Measurements from ENCODE around the gene TTC9.

Gene TTC9

GRCh38 chr14:70645892-70646291, 4.2 kb downstream of the TTC9 start:
- DNase-seq (ENCODE audit: low read depth in 2 of 2): no peak

- DNase-seq (ENCODE audit: low read depth in 2 of 2): no peak
Measured at GRCh38 chr14:70646705-70647104, 5.0 kb downstream of the TTC9 start.

GRCh38 chr14:70648346-70648745, 6.6 kb downstream of the TTC9 start:
- no peak for DNase-seq (ENCODE audit: low read depth in 2 of 2)

GRCh38 chr14:70649803-70650202, 8.1 kb downstream of the TTC9 start:
- DNase-seq (ENCODE audit: low read depth in 2 of 2): no peak

- DNase-seq (ENCODE audit: low read depth in 2 of 2): no peak
Measured at GRCh38 chr14:70651522-70651921, 9.8 kb downstream of the TTC9 start.

GRCh38 chr14:70652871-70653270, 11.2 kb downstream of the TTC9 start:
- DNase-seq (ENCODE audit: low read depth in 2 of 2): no peak

- DNase-seq (ENCODE audit: low read depth in 2 of 2): no peak
Measured at GRCh38 chr14:70653662-70654061, 11.9 kb downstream of the TTC9 start.

- no peak for DNase-seq (ENCODE audit: low read depth in 2 of 2)
Measured at GRCh38 chr14:70654632-70655031, 12.9 kb downstream of the TTC9 start.

- peak in 1 of 2 experiments; percentile 65 for DNase-seq (ENCODE audit: low read depth in 2 of 2)
Measured at GRCh38 chr14:70655110-70655826, 13.6 kb downstream of the TTC9 start.

- DNase-seq (ENCODE audit: low read depth in 2 of 2): no peak
Measured at GRCh38 chr14:70658899-70659298, 17.2 kb downstream of the TTC9 start.

GRCh38 chr14:70660967-70661893, 19.5 kb downstream of the TTC9 start:
- DNase-seq (ENCODE audit: low read depth in 2 of 2): no peak

- no peak for DNase-seq (ENCODE audit: low read depth in 2 of 2)
Measured at GRCh38 chr14:70662080-70662479, 20.4 kb downstream of the TTC9 start.

GRCh38 chr14:70662816-70663215, 21.1 kb downstream of the TTC9 start:
- DNase-seq (ENCODE audit: low read depth in 2 of 2): no peak

GRCh38 chr14:70663707-70664179, 22.0 kb downstream of the TTC9 start:
- DNase-seq (ENCODE audit: low read depth in 2 of 2): no peak

GRCh38 chr14:70664698-70665447, 23.2 kb downstream of the TTC9 start:
- DNase-seq (ENCODE audit: low read depth in 2 of 2): no peak

GRCh38 chr14:70665448-70666360, 24.0 kb downstream of the TTC9 start:
- no peak for DNase-seq (ENCODE audit: low read depth in 2 of 2)

GRCh38 chr14:70666361-70666686, 24.6 kb downstream of the TTC9 start:
- no peak for DNase-seq (ENCODE audit: low read depth in 2 of 2)

GRCh38 chr14:70670992-70671651, 29.4 kb downstream of the TTC9 start:
- no peak for DNase-seq (ENCODE audit: low read depth in 2 of 2)

- DNase-seq (ENCODE audit: low read depth in 2 of 2): no peak
Measured at GRCh38 chr14:70671652-70672644, 30.2 kb downstream of the TTC9 start.

Measured in stimulated activated CD4-positive, alpha-beta T cell treated with anti-CD3 and anti-CD28 coated beads, Interleukin-12 subunit alpha, Interleukin-12 subunit beta, amount 100 ng/mL, for 24 hours (primary cell).